ENCODE data around the gene REG4.
"Not testable (repeated sequence)": the region's sequence is repeated elsewhere in the genome, so short reads cannot be mapped to it uniquely, and the experiment has no call there.

The REG4 gene

DNA sequence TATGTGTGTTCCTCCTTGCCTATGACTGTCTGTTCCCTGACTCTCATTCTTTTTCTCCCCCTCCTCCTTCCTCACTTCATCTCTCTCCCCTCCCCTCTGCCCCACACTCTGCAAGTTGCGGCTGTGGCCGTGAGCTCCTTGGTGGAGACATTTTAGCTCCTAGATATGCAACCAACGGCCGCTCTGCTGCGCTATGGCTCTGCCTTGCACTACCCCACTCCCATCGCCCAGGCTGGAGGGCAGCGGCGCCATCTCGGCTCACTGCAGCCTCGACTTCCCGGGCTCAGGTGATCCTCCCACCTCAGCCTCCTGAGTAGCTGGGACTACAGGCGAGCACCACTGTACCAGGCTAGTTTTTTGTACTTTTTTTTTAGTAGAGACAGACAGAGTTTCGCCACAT lies 5.5 kb downstream of the REG4 start:
- DNase-seq: no peak

DNA sequence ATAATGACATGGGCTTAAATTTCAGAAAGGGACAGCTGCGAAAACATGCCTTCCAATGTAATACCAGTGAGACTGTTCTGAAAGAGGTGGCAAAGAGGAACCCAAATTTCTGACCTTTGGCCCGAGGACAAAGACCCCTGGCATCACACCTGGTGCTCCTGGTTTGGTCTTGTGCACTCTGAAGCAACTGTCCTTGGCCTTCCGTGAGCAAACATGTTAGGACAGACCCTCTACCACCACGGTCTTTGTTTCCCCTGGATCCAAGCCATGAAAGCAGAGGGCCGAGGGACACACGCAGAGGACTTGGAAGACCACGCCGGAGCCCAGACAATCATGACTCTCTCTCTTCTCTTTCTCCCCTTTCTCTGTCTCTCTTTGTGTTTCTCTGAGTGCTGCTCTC lies 6.0 kb downstream of the REG4 start:
- DNase-seq: no peak

GRCh38 chr1:119799599-119800177 lies 11.6 kb downstream of the REG4 start:
- no peak for DNase-seq

- no peak for DNase-seq
Observed at GRCh38 chr1:119799003-119799402, 12.3 kb downstream of the REG4 start.

DNA sequence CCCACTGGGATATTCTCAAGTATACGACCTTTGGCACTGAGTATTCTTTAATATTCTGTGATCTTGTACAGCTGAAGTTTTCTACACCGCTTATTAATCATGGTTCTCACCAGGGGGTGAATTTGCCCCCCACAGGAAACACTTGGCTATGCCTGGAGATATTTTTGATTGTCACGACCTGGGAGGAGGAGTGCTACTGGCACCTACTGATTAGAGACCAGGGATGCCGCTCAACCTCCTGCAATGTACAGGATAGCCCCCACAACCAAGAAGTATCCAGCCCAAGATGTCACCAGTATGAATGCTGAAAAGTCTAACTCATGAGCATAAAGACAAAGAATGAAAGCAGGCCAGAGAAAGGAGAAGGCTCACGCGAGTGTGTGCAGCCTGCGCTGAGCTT lies 13.7 kb downstream of the REG4 start:
- DNase-seq: no peak

DNA sequence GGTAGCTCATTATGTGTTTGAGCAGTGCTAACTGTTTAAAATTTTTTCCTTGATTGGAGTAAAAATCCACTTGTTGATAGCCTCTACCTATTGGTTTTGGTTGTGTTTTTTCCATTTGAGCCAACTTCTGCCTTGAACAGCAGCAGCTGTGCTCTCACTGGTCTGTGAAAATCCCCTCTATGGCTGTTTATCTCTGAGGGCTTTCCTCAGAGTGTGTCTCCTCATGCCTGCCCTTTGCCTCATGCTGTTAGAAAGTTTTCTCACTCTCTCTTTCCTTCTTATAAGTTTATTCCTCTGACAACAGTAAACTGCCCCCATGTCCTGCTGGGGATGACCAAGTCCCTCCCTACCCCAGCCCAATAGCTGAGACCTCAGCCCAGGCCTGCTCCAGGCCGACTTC lies 14.1 kb downstream of the REG4 start:
- DNase-seq: no peak

DNA sequence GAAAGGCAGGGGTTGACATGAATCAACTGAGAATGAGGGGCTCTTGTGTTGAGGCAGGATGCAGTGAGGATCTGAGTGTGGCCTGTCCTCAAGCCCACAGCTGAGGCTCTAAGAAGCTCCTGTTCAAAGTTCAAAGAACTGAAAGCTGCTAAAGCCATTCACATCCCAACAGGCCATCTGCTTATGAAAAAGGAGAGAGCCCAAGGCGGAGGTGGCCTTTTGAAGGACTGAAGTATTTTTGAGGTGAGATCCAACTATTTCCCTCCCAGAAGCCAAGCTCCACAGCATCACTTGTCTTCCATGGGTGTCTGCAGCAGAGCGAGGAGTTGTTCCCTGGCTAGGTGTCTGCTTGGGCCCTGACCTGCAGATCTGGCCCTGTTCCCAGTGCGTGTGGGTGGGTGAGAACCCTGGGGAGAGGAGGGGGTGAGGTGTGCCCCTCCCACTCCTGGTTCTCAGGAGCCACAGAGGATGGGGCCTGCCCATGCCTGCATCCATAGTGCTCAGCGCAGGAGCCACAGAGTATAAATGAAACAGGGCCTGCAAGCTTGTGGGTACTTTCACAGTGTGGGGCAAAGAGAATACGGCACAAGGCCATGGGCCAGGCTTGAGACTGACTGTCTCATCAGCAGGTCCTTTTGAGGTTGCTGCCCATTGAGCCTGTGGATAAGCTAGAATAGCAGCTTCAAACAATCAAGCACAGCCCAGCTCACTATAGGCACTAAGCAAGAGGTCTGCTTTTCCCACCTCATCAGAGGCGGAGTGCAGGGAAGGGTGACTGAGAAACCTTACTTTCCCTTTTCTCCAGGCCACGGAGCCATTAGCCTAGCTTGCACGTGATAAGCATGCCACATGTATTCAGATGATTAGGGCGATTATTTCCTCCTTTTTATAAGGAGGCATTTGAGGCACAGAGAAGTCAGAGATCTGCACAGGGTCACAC lies 15.7 kb downstream of the REG4 start:
- no peak for DNase-seq

GRCh38 chr1:119794876-119795240 lies 16.4 kb downstream of the REG4 start:
- DNase-seq: no peak

DNA sequence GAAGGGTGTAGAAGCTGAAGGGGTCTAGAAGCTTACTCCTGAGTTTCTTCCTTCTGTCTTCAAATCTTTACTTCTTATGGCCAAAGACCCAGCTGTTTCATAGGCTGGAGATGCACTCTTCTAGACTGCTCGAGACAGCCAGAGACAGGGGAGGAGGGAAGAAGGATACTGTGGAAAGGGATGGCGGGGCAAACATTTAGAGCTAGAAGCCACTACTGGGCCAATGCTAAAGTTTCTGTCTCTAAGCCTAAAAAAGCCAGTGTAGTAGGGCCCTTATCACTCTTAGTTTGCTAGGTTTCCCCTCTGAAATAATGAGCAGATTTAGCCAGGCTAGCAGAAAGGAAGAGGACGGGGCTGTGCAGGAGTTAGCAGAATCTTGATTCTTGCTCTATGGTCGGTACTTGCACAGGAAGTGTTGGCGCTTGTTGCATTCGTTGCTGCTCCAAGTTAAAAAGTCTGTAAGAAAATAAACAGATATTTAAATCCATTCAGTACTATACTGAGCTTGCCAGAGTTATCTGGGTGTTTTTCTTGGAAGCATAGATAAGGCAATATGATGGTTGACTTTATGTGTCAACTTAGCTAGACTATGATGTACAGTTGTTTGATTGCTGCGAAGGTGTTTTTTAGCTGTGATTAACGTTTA lies 16.9 kb downstream of the REG4 start:
- no peak for DNase-seq

DNA sequence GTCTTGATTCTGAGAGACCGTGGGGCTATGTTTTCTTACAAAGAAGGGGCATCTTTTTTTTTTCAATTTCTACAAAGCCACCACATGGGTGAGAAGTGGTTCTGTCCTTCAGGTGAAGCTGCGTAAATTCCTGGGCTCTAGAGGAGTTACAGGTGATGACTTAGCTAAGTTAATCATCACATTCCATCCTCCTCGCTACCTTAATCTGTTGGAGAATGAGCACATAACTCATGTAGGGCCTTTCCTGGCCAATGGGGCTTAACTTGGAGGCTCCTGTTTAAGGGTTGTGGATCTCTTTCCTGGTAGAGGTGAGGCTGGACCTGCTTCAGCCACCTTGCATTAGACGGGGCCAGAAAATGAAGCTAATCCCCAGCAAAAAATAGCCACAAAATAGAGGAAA lies 19.9 kb downstream of the REG4 start:
- DNase-seq: no peak

DNA sequence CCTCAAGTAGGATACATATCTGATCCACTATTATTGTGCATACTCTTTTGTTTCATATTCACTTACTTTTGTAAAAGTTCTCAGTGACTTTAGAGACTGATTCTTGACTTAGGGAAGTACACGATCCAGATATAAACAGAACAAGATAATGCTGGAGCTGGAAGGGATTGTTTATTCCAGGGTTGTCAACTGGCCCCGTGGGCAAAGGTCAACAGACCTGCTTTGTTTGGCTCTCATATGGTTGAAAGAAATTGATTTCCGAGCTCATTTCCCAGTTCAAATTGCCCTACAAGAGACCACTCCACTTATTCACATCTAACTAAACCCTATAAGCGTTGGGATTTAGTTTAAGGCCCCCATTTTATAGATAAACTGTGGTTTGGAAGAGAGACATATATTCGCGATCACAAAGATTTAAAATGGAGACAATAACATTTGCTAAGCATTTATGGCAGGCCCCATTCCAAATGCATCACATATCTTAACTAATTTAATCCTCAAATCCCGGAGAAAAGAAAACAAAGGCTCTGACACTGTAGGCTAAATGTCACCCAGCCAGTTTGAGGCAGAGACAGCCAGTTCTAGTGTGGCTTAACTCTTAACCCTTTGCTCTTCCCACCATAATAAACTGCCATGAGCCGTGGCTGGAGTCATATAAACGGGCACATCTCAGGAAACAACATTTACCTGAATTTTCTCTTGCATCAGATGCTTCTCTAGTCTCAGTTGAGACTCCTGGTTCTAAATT lies 20.6 kb downstream of the REG4 start:
- DNase-seq: no peak

DNA sequence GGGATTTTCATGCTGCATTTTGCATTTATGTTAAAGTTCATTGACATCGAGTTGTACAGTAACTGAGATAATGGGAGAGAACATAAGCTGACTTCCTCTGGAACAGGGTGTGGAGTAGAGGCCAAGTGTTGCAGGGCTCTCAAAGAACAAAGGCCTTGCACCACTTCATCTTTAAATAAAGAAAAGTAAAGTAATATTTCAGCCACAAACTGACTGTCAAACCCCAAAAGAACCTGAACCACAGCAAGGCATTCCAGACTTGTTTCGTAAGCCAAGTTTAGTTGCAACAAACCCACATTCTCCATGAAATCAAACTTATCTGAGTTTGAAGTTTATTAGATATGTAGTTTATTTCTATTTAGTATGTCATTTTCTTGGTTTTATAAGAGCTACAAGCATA lies 23.5 kb downstream of the REG4 start:
- DNase-seq: no peak

DNA sequence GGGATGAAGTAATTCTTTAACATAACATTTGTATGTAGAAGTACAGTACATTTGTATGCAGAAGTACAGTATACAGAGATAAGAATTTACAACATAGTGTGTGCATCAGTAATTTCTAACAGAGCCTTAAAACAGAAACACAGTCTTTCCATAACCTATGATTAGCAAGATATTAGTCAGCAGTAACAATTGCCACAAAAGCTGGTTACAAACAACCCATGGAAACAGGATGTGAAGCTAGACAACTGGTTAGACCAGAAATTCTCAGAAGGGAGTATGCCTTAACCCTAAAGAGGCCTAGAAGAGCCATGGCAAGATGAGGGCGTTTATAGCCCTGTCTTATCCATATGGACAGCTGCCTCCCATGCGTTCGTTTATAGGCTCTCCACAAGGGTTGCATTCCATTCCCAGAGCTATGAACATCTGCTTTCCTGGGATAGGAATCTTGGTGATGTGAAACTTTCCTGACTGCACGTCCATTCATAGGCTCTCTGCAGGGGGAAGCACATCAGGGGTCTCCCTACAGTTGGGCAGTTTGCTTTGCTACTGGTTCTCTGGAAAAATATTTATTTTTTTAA lies 24.7 kb downstream of the REG4 start:
- not testable (repeated sequence) for DNase-seq

GRCh38 chr1:119786046-119786445 lies 25.2 kb downstream of the REG4 start:
- DNase-seq: not testable (repeated sequence)

DNA sequence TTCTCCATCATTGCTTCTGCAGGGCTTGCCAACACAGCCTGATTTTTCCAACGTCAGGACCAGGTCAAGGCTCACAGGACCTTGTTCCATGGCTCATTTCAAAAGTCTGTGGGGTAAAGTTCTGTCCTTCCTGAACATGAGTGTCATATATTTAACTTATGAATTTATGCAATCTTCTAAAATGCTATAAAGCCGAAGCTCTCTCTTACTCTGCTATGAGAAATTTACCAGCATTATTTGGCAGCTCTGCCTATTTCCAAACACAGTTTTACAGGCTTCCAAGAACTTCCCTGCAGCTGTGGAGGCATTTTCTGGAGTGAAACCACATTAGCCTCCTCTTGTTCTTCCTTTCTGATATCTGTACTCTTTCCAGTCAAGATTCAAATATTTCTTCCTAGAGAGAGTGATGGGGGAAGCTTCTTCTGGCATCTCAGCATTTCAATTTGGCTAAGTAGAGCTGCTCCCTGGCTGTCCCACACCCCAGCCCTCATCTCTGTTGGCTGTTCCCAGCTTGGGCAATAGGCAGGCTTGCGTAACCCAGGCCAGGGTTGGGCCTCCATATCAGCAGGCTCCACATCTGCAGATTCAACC lies 27.0 kb downstream of the REG4 start:
- DNase-seq: no peak

- DNase-seq: no peak
Observed at GRCh38 chr1:119783354-119784185, 27.7 kb downstream of the REG4 start.

GRCh38 chr1:119782631-119783325 lies 28.5 kb downstream of the REG4 start:
- no peak for DNase-seq

- DNase-seq: no peak
Observed at GRCh38 chr1:119781434-119782210, 29.6 kb downstream of the REG4 start.

- DNase-seq: no peak
Observed at GRCh38 chr1:119779869-119780356, 31.3 kb downstream of the REG4 start.
